HCT116 (cell line): ENCODE data around the gene PML.

Experiments
- CTCF ChIP-seq, 3 experiments: fragments of 200-600 bp in 1 of 3; sonication (generic) in 1 of 3; IDR thresholded peaks in 2 of 3; conservative IDR thresholded peaks in 1 of 3; 2 replicates each; pipeline ENCODE4 v1.5.1; 2012 to 2017; ENCODE audit warnings: low read depth in 2 of 3, low read length in 2 of 3, antibody characterized with exemption in 1 of 3, borderline replicate concordance in 1 of 3, control low read depth in 1 of 3, mild to moderate bottlenecking in 1 of 3, mixed read lengths in 1 of 3, mixed run types in 1 of 3, moderate library complexity in 1 of 3; ENCODE audit not compliant: insufficient read depth in 1 of 3
- POLR2A ChIP-seq: IDR thresholded peaks from 2 replicates; pipeline ENCODE4 v1.7.0; 2011; ENCODE audit warnings: borderline replicate concordance; ENCODE audit not compliant: insufficient read depth, insufficient read length; ENCODE audit errors: extremely low read depth
- TF ChIP-seq, protein P1 (sequence below): IDR thresholded peaks from 2 replicates; pipeline ENCODE4 v1.6.1; 2012

- TF ChIP-seq POLR2A (no peak), CTCF (IDR thresholded peaks at IDR 0.05 in 2 of 3, conservative IDR thresholded peaks at IDR 0.05 in 1 of 3; ENCODE audit: borderline replicate concordance in 1 of 3, insufficient read depth in 1 of 3, low read depth in 2 of 3, low read length in 2 of 3) (no peak)
- TF ChIP-seq, protein P1, sequence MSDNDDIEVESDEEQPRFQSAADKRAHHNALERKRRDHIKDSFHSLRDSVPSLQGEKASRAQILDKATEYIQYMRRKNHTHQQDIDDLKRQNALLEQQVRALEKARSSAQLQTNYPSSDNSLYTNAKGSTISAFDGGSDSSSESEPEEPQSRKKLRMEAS = no peak
Observed at GRCh38 chr15:73993211-73993994, 1.1 kb upstream of the PML start.
